AG09319 (cell line): ENCODE data around the gene BRINP1.

Experiments used
- DNase-seq: peaks from one replicate; pipeline ENCODE4 v3.0.0-alpha.2; 2010; ENCODE audit warnings: low read depth; ENCODE audit errors: extremely low read depth
- TF ChIP-seq, protein P1 (sequence below): IDR thresholded peaks from 2 replicates; pipeline ENCODE4 v1.5.1; 2011; ENCODE audit warnings: low read depth, mild to moderate bottlenecking, inconsistent platforms, low read length, moderate library complexity

The BRINP1 gene

DNA sequence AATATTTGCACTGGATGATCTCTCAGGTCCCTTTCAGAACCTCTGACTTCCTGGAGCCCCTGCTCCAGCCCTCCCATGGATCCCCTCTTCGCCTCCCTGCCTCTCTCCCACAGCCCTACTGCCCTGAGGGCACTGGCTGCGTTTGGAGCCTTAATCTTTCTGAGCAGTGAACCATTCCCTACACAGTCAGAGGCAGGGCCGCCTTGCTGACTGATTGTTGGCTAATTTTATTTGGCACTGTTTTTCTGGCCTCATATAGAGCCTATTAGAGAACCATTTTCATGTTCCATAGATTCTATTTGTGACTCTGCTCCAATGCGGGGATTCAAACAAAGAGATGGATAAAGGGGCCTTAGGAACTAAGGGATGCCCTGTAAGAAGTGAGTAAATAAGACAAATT is 91.1 kb downstream of the BRINP1 start:
- DNase-seq = no peak
- TF ChIP-seq, protein P1, sequence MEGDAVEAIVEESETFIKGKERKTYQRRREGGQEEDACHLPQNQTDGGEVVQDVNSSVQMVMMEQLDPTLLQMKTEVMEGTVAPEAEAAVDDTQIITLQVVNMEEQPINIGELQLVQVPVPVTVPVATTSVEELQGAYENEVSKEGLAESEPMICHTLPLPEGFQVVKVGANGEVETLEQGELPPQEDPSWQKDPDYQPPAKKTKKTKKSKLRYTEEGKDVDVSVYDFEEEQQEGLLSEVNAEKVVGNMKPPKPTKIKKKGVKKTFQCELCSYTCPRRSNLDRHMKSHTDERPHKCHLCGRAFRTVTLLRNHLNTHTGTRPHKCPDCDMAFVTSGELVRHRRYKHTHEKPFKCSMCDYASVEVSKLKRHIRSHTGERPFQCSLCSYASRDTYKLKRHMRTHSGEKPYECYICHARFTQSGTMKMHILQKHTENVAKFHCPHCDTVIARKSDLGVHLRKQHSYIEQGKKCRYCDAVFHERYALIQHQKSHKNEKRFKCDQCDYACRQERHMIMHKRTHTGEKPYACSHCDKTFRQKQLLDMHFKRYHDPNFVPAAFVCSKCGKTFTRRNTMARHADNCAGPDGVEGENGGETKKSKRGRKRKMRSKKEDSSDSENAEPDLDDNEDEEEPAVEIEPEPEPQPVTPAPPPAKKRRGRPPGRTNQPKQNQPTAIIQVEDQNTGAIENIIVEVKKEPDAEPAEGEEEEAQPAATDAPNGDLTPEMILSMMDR = no peak

DNA sequence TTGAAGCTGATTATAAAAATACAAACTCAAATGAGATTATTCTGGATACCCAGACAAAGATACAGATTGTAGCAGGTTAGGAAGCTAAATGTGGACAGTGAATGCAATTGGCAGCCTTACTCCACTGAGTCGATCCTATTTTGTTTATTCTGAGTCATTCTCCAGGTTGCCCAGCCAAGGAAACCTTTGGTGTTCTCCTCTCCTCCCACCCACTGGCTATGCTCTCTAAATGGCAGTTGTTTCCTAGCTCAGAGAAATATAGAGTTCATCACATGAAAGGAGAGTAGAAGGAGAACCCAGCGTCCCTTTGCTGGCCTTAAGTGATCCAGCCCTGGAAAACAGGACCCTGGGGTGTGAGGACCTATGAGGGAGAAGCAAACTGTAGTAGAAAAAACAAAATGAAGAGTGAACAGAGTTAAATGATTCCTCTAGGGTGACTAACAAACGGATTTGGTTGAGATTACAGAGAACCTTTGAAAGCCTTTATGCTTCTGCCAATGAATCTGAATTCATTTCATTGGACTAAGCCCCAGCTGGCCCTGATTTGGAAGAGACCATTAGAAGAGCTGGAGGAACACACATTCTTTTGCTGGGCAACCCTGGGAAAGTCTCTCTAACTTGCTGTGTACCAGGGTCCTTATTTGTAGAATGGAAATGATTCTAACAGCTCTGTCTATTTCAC is 95.1 kb downstream of the BRINP1 start:
- no peak for DNase-seq
- TF ChIP-seq, protein P1 = no peak

DNA sequence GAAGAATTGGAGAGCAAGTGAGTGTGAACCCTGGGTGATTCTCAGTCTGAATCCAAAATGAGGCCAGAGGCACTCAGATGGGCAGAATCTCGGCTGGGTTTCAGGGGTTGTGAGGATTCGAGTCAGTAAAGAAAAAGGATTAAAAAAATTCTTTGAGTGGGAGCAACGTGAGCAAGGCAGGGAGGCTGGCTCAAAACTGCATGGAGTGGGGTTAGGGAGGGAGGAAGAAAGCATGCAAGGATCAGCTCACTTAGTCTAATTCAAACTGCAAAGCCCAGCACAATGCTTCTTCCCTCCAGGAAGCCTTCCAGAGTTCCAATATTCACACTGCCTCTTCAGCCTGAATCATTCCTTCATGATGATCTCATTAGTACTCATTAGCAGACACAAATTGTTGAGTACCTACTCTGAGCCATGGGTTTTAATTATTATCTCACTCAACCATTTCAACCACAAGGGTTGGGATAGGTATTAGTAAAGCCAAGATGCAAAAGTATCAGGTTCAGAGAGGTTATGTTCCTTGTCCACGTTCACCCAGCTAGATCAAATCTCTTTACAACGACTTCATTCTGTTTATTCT is 95.8 kb downstream of the BRINP1 start:
- TF ChIP-seq, protein P1 = no peak
- no peak for DNase-seq

DNA sequence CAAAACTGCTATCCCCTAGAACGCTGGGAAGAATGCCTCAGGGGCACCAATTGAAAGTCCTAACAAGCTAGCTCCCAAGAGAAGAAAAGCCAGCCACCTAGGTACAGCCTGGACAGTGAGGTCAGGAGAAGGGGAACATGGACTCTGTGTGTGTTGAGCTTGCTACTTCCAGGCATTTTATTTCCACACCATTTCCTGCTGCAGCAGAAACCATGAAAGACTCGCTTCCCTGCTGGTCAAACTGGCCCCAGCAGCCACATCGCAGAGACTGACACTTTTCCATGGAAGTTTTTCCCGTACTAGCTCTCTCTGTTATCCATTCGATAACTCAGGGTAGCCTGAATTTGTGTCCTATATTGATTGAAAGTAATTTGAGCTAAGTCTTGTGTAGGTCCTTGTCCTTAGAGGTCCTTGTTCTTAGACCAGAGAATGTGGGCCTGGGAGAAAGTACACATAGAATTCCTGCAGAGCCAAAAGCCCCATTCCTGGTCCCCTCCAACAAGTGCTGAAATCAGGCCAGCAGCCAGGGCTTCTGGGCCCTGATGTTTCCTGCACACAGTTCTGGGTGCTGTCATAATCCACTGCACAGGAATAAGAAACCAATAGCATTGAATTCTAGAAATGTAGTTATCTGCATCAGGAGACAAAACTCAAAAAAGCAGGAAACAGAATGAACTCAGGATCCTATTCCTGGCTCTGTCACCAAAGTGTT is 96.6 kb downstream of the BRINP1 start:
- TF ChIP-seq, protein P1 = no peak
- DNase-seq = no peak

DNA sequence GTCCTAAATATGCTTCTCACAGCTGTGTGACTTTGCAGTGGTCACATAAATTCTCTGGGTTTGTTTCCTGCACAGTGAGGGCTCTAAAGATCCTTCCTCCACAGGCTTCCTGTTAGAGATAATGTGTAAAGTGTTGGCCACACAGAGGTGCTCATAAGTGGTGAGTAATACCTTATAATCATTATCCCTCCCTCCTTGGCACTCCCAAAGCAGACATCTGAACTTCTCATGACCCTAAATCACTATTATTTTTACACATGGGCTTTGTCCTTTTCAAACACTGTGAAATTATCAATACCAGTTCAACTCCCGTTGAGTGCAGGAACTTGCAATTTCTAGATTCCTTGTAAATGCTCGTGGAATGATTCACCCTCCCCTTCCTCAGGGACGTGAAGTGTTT is 100.2 kb downstream of the BRINP1 start:
- DNase-seq = no peak
- TF ChIP-seq, protein P1 = no peak

DNA sequence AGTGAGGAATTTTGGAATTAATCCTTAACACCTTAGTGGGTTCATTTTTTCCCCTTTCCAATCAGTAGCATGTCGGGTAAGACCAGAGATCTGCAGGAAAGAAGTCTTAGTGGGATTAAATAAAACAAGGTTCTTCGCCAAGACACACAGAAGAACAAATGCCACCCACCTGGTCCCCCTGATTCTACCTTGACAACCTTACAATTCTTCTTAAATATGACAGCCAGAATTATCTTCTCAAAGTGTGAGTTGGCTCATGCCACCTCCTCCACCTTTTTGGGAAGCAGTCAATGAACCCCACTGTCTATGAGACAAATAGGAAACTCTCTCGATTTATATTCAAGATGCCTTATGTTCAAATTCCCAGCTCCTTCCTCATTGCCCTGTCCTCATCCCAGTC is 105.1 kb downstream of the BRINP1 start:
- DNase-seq = no peak
- TF ChIP-seq, protein P1 = no peak

DNA sequence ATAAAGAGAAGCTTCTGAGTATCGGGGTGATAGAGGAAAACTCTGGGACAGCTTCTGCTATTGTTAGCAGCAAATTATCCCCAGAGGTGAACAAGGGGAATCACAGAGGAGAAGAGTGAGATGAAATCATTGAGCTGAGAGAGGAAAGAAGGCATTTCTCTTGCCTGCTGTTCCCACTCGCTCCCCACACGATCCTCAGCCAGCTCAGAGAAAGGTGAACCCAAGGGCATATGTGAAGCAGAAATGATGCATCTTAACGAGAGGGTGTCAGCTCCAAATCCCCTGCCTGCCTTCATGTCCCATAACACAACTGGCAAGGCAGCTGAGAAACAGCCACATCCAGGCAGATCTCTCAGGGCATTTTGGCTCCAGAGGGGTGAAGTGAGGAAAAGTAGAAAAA is 111.6 kb downstream of the BRINP1 start:
- TF ChIP-seq, protein P1 = no peak
- DNase-seq = no peak
